Astrocyte of the cerebellum (primary cell): Measurements from ENCODE around the gene PFKP.

Experiments
- DNase-seq: peaks from one replicate; pipeline ENCODE4 v3.0.0-alpha.2; 2011; ENCODE audit warnings: low read depth
- H3K4me3 ChIP-seq: 2 replicates; pipeline ENCODE4 v1.5.1; 2011; ENCODE audit warnings: mild to moderate bottlenecking, low read depth, low read length, moderate library complexity
- CTCF ChIP-seq: IDR thresholded peaks from 2 replicates; pipeline ENCODE4 v1.5.1; 2012; ENCODE audit warnings: low read length, low read depth, moderate library complexity, mild to moderate bottlenecking; ENCODE audit errors: missing control alignments
- in situ Hi-C: cut with HindIII; loops from 2 replicates; pipeline ENCODE4 v1.10.0; 2017; ENCODE audit warnings: low sequenced_read_pairs

The PFKP gene

GRCh38 chr10:3074985-3075600, 7.7 kb downstream of the PFKP start:
- TF ChIP-seq CTCF, result no peak
- no peak for DNase-seq
- in situ Hi-C loops, result no loop called here
- no peak overlapping the region for H3K4me3 ChIP-seq

GRCh38 chr10:3076138-3076537, 8.8 kb downstream of the PFKP start:
- in situ Hi-C loops, result no loop called here
- no peak for DNase-seq
- no peak overlapping the region for H3K4me3 ChIP-seq
- TF ChIP-seq CTCF, result no peak

- no peak for TF ChIP-seq CTCF
Observed at GRCh38 chr10:3077509-3077908, 10.2 kb downstream of the PFKP start.

GRCh38 chr10:3077940-3078630, 10.7 kb downstream of the PFKP start:
- no peak for DNase-seq
- H3K4me3 ChIP-seq, result no peak overlapping the region
- peak; percentile 18 for TF ChIP-seq CTCF
- in situ Hi-C loops, result no loop called here

More at GRCh38 chr10:3077509-3077908, 10.2 kb downstream of the PFKP start:
- H3K4me3 ChIP-seq, result no peak overlapping the region
- in situ Hi-C loops, result no loop called here
- DNase-seq, result no peak

GRCh38 chr10:3081383-3081981, 14.1 kb downstream of the PFKP start:
- no peak overlapping the region for H3K4me3 ChIP-seq
- DNase-seq, result no peak
- TF ChIP-seq CTCF, result no peak
- in situ Hi-C loops, result no loop called here

GRCh38 chr10:3082290-3082689, 14.9 kb downstream of the PFKP start:
- in situ Hi-C loops, result no loop called here
- no peak for DNase-seq
- no peak for TF ChIP-seq CTCF
- no peak overlapping the region for H3K4me3 ChIP-seq
